HEK293T (cell line): Measurements from ENCODE around the gene GREB1L.

Source experiments
- BHLHE40 ChIP-seq: fragments of 450-650 bp; IDR thresholded peaks from 2 replicates; pipeline ENCODE4 v1.6.1; 2016; ENCODE audit warnings: mild to moderate bottlenecking, moderate library complexity, borderline replicate concordance
- CTBP1 ChIP-seq: fragments of 450-650 bp; IDR thresholded peaks from 2 replicates; pipeline ENCODE4 v1.6.1; 2016; ENCODE audit warnings: borderline replicate concordance
- ELF4 ChIP-seq: fragments of 450-650 bp; IDR thresholded peaks from 2 replicates; pipeline ENCODE4 v1.6.1; 2017; ENCODE audit warnings: antibody characterized with exemption
- FOXA1 ChIP-seq: fragments of 450-650 bp; IDR thresholded peaks from 2 replicates; pipeline ENCODE4 v1.6.1; 2016; ENCODE audit warnings: mild to moderate bottlenecking
- LEF1 ChIP-seq: fragments of 450-650 bp; IDR thresholded peaks from 2 replicates; pipeline ENCODE4 v1.6.1; 2017; ENCODE audit warnings: mild to moderate bottlenecking, borderline replicate concordance
- PKNOX1 ChIP-seq: fragments of 450-650 bp; IDR thresholded peaks from 2 replicates; pipeline ENCODE4 v1.6.1; 2016
- TARDBP ChIP-seq: fragments of 450-650 bp; IDR thresholded peaks from 2 replicates; pipeline ENCODE4 v1.6.1; 2016

DNA sequence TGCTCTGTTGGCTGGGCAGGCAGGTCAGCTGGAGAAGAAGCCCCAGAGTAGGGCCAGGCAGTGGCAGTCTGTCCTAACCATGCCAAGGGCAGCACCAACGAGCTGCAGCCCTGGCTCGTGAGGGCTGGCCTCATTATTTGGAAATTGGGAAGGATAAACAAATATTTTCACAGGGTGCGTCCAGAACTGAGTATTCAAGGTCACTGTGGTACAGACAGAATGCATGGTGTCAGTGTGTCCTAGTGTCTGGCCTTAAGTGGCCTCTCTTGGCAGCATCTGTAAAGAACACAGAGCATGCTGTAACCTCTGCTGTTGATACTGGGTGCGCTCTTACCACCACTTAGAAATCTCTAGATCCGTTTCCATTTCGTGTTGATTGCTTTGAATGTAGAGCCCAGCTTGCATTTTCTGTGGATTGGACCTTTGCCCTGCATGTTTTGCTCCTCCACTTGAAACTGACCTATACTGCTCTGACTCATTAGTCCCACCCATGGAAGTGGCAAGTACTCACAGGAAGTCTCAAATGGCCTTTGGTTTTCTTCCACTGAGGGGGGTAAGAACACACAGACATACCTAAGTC lies 88.2 kb downstream of the GREB1L start:
- TF ChIP-seq BHLHE40 = no peak
- TF ChIP-seq FOXA1 = no peak
- TF ChIP-seq ELF4 = no peak
- no peak for TF ChIP-seq TARDBP
- no peak for TF ChIP-seq PKNOX1
- TF ChIP-seq CTBP1 = no peak
- no peak for TF ChIP-seq LEF1
